Measurements from ENCODE around the gene KLRF1. TPM values are rescaled to one million over a fixed set of nuclear protein-coding genes. Genes with fewer than 3 reads are reported as not detected.

KLRF1 gene
- total RNA-seq, 4 donors from 2014 or later = not detected

GRCh38 chr12:9856151-9856550 lies 28.9 kb downstream of the KLRF1 start:
- H3K36me3 ChIP-seq = peaks cover 0 to 17% (median 0%) of the 10 kb centered on the region in 3 donors
- H3K27ac ChIP-seq = no peak overlapping the region
- TF ChIP-seq CTCF (IDR thresholded peaks at IDR 0.05) = no peak
- no peak for TF ChIP-seq POLR2A (IDR thresholded peaks at IDR 0.05)
- DNase-seq = no peak
- no peaks in the 10 kb centered on the region for H3K4me1 ChIP-seq
- H3K9me3 ChIP-seq = no peaks in the 10 kb centered on the region
- H3K27me3 ChIP-seq = no peaks in the 10 kb centered on the region
- no peak overlapping the region for H3K4me3 ChIP-seq

- no peak for DNase-seq
- Histone ChIP-seq H3K4me3 (no peak overlapping the region), H3K9me3 (no peaks in the 10 kb centered on the region), H3K36me3 (peaks cover 0 to 17% (median 0%) of the 10 kb centered on the region in 3 donors), H3K4me1 (no peaks in the 10 kb centered on the region), H3K27me3 (no peaks in the 10 kb centered on the region), H3K27ac (no peak overlapping the region)
- TF ChIP-seq POLR2A (IDR thresholded peaks at IDR 0.05) = no peak
- no peak for TF ChIP-seq CTCF (IDR thresholded peaks at IDR 0.05)
These were observed 29.6 kb downstream of the KLRF1 start for GRCh38 chr12:9856894-9857293.

- TF ChIP-seq CTCF (IDR thresholded peaks at IDR 0.05) (no peak), POLR2A (IDR thresholded peaks at IDR 0.05) (no peak)
- H3K4me1 ChIP-seq = no peaks in the 10 kb centered on the region
- H3K27me3 ChIP-seq = no peaks in the 10 kb centered on the region
- H3K4me3 ChIP-seq = no peak overlapping the region
- DNase-seq = no peak
- H3K36me3 ChIP-seq = peaks cover 0 to 17% (median 0%) of the 10 kb centered on the region in 3 donors
- no peak overlapping the region for H3K27ac ChIP-seq
- H3K9me3 ChIP-seq = no peaks in the 10 kb centered on the region
These were observed 30.9 kb downstream of the KLRF1 start for GRCh38 chr12:9858135-9858534.

- H3K4me3 ChIP-seq = peak overlapping the region in 2 of 4 donors; percentile 28 to 43
- H3K4me1 ChIP-seq = no peaks in the 10 kb centered on the region
- no peaks in the 10 kb centered on the region for H3K36me3 ChIP-seq
- TF ChIP-seq CTCF (IDR thresholded peaks at IDR 0.05) (no peak), POLR2A (IDR thresholded peaks at IDR 0.05) (no peak)
- no peak for DNase-seq
- no peaks in the 10 kb centered on the region for H3K9me3 ChIP-seq
- H3K27ac ChIP-seq = peak overlapping the region in 2 of 4 donors; percentile 3 to 11
- H3K27me3 ChIP-seq = no peaks in the 10 kb centered on the region
These were observed 37.8 kb downstream of the KLRF1 start for GRCh38 chr12:9864913-9865675.

- H3K36me3 ChIP-seq = no peaks in the 10 kb centered on the region
- peak overlapping the region; percentile 70 to 87 (median 79) for H3K27ac ChIP-seq
- no peaks in the 10 kb centered on the region for H3K27me3 ChIP-seq
- no peak for DNase-seq
- peak overlapping the region; percentile 28 to 48 (median 41) for H3K4me3 ChIP-seq
- no peaks in the 10 kb centered on the region for H3K4me1 ChIP-seq
- TF ChIP-seq POLR2A (IDR thresholded peaks at IDR 0.05) (no peak), CTCF (IDR thresholded peaks at IDR 0.05) (no peak)
- no peaks in the 10 kb centered on the region for H3K9me3 ChIP-seq
These were observed 39.6 kb downstream of the KLRF1 start for GRCh38 chr12:9866860-9867269.
